ENCODE measurements around the gene MMS19.

MMS19 gene

DNA sequence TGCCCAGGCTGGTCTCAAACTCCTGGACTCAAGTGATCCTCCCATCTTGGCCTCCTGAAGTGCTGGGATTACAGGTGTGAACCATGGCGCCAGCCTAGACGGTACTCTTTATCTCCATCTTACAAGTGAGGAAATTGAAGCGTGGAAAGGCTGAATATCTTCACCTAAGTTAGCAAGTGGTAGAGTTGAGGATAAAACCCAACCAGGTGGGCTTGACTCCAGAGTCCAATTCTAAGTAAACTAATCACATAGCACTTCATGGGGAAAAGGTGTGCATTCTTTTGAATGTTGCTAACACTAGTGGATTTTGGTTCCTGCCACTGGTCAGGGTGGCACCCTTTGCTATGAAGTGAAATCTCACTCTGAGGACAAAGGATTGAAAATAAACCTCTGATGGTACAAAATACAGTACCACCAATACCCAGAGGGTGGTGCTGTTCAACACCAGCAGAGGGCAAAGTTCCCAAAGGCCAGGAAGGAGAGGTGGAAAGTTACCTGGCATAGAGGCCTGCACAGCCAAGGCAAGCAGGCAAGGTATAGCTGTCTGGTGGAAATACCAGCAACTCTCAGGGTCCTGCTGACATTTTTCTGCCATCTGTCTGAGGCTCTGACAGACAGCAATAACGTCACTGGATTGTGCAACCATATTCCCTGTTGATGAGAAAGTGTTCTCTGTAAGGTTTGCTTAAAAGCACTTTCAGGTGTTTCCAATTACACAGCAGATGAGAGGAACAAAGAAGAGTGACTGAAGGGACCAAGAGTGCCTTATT, 34.7 kb downstream of the MMS19 start:
- DNase-seq = peak; percentile 3 to 6

DNA sequence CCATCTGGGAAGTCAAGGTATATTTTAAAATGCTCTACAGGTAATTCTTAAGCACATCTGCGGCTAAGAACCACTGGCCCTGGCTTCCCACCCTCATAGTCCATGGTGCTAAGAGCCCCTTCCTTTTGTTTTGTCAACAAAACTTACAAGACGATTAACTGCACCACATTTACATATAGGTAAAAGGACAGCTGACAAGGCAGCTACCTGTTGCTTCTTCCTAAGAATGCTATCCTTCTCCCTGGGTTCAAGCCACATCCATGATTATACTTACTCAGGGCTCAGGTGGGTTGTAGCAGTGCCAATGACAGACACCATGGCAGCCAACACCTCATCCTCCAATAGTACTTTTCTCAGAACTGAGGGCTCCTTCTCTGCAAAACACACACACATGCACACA, 35.9 kb downstream of the MMS19 start:
- DNase-seq = no peak

- no peak for DNase-seq
These were observed 38.3 kb downstream of the MMS19 start for GRCh38 chr10:97459933-97460332.

DNA sequence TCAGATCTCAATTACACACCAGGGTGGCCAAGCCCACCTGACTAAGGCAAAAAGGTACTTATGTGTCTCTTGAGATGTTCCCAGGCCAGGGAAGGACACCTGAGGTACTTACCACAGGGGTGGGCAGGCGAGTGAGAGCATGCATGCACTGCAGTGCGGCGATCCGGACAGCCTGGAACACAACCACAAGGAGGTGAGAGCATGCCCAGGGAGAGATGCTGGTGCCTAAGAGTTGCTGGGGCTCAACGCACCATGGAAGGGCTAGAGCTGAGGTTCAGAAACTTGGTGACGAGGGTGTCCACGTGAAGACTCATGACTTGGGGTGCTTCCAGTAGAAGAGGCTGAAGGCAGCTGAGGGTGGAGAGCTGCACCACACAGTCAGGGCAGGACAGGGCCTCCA, 39.1 kb downstream of the MMS19 start:
- DNase-seq = no peak

DNA sequence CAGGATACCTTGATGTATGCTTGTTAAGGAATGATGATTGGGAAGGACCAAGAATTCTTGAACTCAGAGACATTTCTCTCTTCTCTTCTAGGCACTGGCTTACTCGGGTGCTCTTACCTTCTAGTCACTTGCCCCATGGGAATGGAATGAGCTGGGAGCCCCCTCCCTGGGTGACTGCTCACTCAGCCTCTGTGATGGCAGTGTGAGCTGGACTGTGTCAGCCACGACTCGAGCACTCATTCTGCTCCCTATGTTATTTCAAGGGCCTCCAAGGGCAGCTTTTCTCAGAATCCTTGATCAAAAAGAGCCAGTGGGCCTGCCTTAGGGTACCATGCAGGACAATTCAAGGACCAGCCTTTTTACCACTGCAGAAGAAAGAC, 41.5 kb downstream of the MMS19 start:
- no peak for DNase-seq

GRCh38 chr10:97456034-97456685, 42.1 kb downstream of the MMS19 start:
- DNase-seq = no peak

DNA sequence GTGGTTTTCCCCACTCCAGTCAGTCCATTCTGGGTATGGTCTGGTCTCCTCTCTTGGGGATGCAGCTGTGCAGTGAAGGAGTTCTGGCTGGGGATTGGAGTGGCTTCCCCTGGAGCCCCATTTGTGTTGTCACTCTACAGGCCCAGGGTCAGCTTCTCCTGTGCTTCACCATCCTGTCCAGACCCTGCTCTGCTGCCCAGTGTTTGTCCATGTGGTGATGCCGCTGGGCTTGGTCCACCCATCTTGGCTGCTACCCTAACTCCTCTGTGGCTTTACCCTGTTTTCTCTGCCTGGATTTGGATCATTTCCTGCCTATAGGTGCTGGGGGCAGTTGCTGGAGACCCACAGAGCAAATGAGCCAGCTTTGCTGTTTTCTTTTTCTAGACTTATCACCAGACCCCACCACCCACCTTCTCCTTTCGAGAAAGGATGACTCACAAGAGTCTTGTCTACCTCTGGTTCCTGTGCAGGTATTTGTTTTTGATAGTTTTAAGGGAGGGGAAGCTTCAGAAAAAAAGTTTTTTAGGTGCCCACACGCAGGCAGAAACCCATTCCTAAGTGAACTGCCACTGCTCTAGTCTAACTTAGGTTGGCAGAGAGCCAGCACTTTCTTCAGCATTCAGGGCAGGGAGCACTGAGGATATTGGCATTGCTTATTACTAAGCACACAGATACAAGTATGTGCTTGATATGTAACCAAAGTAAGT, 43.7 kb downstream of the MMS19 start:
- DNase-seq = no peak

DNA sequence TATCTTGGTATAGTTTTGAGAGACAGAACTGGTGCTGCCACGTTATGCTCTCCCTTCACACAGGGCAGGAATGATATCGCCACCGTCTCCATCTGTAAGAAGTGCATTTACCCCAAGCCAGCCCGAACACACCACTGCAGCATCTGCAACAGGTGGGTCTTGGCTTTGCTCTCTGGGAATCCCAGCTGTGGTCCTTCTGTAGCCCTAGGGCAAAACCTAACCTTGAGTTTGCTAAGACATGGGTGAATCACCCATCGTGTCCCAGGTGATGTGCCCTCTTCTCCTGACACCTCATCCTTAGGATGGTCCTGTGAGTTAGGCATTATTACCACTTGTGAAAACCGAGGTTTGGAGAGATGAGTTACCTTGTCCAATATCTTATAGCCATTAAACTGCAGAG, 45.9 kb downstream of the MMS19 start:
- DNase-seq = no peak

- no peak for DNase-seq
These were observed 46.6 kb downstream of the MMS19 start for GRCh38 chr10:97451605-97452004.

DNA sequence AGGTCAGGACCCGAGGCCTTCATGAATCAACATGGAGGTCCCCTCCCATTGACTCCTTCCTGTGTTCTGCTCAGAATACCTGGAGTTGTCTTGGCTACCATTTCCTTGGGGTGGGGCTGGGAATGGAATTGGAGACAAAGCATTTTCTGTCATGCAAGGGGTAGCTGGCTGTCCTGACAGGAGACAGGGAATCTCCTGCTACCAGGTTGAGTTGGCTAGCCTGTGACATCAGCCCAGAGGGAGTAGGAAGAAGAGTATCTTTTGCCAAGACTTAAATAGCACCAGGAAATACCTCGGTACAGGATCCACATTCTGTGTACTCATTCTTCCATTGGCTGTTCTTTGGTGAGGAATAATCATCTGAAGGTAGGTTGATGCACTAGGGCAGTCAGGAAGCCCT, 47.4 kb downstream of the MMS19 start:
- no peak for DNase-seq

DNA sequence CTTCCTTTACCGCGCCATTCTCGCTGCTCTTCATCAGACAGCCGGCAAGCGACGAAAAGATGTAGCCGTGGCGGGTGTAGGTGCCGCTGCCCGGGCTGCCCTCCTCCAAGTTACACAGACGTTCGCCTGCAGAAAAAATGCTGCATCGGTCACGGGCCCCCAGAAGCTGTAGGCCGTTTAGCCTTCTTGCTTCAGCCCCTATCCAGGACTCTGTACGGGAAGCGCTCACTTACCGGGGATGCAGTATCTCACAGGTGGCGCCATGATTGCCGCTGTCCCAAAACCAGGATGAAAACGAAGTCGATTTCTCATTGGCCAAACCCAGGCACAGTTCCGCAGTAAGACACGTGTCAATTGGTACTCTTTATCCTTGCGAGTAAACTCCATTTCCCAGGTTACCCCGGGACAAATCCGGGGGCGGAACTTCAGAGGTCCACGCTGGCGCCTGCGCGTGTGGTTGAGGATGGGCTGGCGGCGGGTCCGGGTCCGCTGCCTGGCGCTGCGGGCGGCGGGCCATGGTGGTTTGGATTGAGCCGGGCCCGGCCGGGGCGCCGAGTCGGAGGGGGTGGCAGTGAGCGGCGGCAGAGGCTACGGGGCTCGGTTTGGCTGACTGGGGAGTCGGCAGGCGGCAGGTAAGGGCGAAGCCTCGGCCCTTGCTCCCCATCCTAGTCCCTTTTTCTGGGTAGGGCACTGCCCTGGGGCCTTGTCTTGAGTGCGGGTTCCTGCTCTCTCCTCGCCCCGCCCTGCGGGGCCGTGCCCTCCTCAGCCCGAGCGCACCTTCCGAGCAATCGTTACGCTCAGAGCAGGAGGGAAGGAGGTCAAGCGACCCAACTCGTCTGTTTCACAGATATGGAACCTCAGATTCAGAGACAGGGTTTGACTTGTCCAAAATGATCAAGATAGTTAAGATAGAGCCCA, 52.2 kb downstream of the MMS19 start, which contains the start of the genes EXOSC1 and ZDHHC16:
Gene EXOSC1 (minus strand): TSS at position 285 of the 918 bp plus-strand sequence. CDS start 21 bp downstream, at position 264.
Gene ZDHHC16 (plus strand): TSS at position 454 of the 918 bp plus-strand sequence. CDS start 5,501 bp downstream, outside the sequence.
- DNase-seq = peak; percentile 55 to 86

DNA sequence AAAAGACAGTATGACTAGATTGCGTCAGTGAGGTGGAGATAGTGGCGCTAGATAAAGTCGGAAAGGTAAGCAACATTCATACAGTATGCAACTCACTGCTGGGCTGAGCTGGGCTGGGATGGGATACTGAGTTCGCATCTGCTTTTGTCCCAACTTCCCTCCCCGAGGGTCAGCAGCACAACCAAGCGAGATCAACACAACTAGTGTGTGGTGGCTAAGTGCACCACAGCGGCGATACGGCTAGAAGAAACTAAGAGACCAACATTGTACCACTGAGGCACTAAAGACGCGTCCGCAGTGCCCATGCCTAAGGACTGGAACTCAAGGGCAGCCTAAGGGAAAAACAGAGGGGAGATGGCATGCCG, 52.9 kb downstream of the MMS19 start:
- DNase-seq = no peak

DNA sequence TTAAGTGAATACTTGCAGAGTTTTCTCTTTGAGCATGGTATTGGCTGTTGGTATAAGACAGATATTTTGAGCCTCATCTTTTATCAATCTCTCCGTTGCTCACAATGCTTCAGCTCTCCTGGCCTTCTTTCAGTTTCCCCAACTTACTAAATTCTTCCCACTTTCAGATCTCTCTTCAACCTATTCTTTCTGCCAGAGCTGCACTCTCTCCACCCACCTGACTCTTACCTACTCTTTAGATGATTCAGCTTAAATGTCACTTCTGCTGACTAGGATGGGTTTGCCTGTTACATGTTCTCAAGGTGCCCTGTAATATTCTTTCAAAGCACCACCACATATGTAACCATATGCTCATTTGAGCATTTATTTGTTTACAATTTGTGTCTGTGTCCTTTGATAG, 54.0 kb downstream of the MMS19 start:
- no peak for DNase-seq

DNA sequence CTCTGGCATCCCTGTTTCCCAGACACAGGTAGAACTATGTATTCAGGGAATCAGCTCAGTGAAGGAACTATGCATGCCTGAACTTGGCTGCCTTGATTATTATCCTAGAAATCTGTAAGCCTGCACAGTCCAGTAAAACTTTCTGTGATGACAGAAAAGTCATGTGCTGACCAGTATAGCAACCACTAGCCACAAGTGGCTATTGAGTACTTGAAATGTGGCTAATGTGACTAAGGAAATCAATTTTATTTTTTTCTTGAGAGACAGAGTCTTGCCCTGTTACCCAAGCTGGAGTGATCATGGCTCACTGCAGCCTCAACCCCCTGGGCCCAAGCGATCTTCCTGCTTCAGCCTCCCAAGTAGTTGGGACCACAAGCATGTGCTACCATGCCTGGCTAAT, 55.9 kb downstream of the MMS19 start:
- DNase-seq = no peak

GRCh38 chr10:97435211-97435610, 63.0 kb downstream of the MMS19 start:
- no peak for DNase-seq

DNA sequence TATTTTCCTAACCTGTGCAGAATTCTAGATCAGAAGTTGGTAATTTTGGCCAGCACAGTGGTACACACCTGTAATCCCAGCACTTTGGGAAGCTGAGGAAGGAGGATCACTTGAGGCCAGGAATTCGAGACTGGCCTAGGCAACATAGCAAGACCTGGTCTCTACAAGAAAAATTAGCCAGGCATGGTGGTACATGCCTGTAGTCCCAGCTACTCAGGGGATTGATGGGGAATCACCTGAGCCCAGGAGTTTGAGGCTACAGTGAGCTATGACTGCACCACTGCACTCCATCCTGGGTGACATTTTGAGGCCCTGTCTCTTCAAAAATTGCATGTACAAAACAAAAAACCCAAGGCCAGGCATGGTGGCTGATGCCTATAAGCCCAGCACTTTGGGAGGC, 63.7 kb downstream of the MMS19 start:
- no peak for DNase-seq

- DNase-seq = no peak
These were observed 64.2 kb downstream of the MMS19 start for GRCh38 chr10:97434055-97434454.

GRCh38 chr10:97428572-97428981, 69.6 kb downstream of the MMS19 start:
- no peak for DNase-seq

DNA sequence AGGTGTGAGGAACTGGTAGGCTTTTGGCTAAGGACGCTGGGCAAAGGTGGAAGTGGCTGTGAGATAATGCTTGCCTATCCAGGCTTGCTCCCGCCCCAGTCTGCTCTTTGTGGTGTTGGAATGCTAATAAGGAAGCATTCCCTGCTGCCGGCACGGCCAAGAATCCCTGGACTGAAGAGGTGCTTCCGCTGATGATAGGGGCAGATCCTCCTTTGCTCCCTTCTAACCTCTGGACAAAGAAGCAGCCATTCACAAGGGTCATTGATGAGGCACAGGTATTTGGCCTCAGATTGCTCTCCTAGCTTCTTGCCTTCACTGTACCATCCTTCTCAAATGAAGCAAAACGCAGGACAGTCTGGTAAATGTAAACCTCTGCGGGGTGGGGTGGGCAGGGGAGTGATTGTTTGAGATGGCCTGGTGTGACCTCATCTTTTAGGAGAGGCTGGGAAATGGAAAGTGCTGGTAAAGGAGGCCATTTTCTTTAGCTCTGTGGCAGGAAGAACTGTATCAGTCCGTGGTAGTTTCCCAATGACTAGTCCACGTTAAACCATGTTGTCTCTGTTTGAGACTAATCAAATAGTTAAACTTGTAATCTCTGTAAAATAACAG, 70.5 kb downstream of the MMS19 start:
- DNase-seq = no peak

DNA sequence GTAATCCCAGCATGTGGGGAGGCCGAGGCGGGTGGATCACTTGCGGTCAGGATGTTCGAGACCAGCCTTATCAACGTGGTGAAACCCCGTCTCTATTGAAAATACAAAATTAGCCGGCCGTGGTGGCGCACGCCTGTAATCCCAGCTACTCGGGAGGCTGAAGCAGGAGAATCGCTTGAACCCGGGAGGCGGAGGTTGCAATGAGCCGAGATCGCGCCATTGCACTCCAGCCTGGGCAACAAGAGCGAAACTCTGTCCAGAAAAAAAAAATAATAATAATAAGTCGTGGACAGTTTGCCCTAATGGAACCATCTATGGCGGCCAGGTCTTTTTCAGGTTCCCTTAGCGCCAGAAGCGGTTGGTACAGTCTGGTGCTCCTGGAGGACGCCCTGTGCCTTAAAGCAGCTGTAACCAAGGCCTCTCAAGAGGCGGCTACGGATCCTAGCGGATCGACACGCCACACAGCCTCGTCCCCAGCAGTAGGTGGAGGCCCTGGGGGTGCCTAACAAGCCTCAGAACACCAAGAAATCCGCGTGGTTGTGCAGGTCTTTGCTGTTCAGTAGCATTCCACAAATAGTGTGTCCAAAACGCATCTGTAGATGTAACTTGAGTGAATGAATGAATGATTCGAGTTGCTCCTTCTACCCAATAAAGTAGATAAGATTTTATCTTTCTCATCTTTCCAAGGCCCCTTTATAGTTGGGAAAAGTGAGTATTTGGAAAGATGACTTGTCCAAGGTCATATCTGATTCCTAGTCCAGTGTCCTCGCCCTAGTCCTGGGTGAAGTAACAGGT, 71.2 kb downstream of the MMS19 start:
- no peak for DNase-seq
